ENCODE measurements around the gene PMPCA. TPM values are rescaled to one million over a fixed set of nuclear protein-coding genes. Genes with fewer than 3 reads are reported as not detected.

The PMPCA gene
- total and polyA plus RNA-seq, 2 of the 8 experiments (the other 6 are each of a cell fraction or from before 2014, with no cell fraction given) = 60.0 to 88.2 TPM

GRCh38 chr9:136400038-136400834, 10.2 kb upstream of the PMPCA start, which contains the start of gene SNAPC4 (continued):
- no peak for TF ChIP-seq CTBP2 (IDR thresholded peaks at IDR 0.05; ENCODE audit: borderline replicate concordance, insufficient read depth, insufficient read length, low read length)
- TF ChIP-seq TBP (IDR thresholded peaks at IDR 0.05; ENCODE audit: low read depth, low read length) = peak; percentile 91
- TF ChIP-seq POLR2AphosphoS5 (IDR thresholded peaks at IDR 0.05; ENCODE audit: low read depth, low read length) = peak; percentile 76
- TF ChIP-seq FOSL1 (IDR thresholded peaks at IDR 0.05; ENCODE audit: insufficient read depth, low read depth, low read length) = 0 out of 2 replicates have a peak, but pooled peaks have one; percentile 5
- TF ChIP-seq EGR1 (IDR thresholded peaks at IDR 0.05; ENCODE audit: borderline replicate concordance, low read depth, low read length) = peak; percentile 9; the same call in 1 of the 2 replicates
- TF ChIP-seq NRF1 (IDR thresholded peaks at IDR 0.05; ENCODE audit: low read depth, low read length) = no peak
- peak in 2 of 3 experiments; percentile 86 to 92; a peak in 3 of 4 replicates for TF ChIP-seq CTCF (IDR thresholded peaks at IDR 0.05; ENCODE audit: control extremely low read depth in 1 of 3, insufficient read depth in 1 of 3, low read depth in 1 of 3, low read length in 3 of 3)
- TF ChIP-seq ATF3 (IDR thresholded peaks at IDR 0.05; ENCODE audit: insufficient read depth, low read depth, low read length) = peak; percentile 52; the same call in 1 of the 2 replicates
- peak; percentile 96 for TF ChIP-seq TAF1 (IDR thresholded peaks at IDR 0.05; ENCODE audit: low read depth, low read length)
- TF ChIP-seq GTF2F1 (IDR thresholded peaks at IDR 0.05; ENCODE audit: borderline replicate concordance, low read depth, low read length) = 0 out of 2 replicates have a peak, but pooled peaks have one; percentile 17
- TF ChIP-seq SIN3A (conservative IDR thresholded peaks at IDR 0.05 in 1 of 2, IDR thresholded peaks at IDR 0.05 in 1 of 2; ENCODE audit: low read depth in 1 of 2, low read length in 2 of 2) = peak in 1 of 2 experiments; percentile 92; a peak in 2 of 4 replicates
- TF ChIP-seq POU5F1 (IDR thresholded peaks at IDR 0.05; ENCODE audit: low read depth, low read length) = no peak
- no peak for TF ChIP-seq JUN (IDR thresholded peaks at IDR 0.05; ENCODE audit: low read depth, low read length)
- TF ChIP-seq POLR2A (IDR thresholded peaks at IDR 0.05; ENCODE audit: control extremely low read depth in 1 of 2, low read depth in 2 of 2, low read length in 2 of 2) = peak in 1 of 2 experiments; percentile 86; a peak in 2 of 3 replicates
- no peak for TF ChIP-seq RBBP5 (IDR thresholded peaks at IDR 0.05; ENCODE audit: borderline replicate concordance, low read depth, low read length)
- peak; percentile 47; the same call in 1 of the 2 replicates for TF ChIP-seq YY1 (IDR thresholded peaks at IDR 0.05; ENCODE audit: low read depth, low read length)
- TF ChIP-seq RNF2 (IDR thresholded peaks at IDR 0.05; ENCODE audit: borderline replicate concordance, low read depth, low read length, missing control alignments, poor library complexity, severe bottlenecking) = no peak
- no peak for TF ChIP-seq SIX5 (IDR thresholded peaks at IDR 0.05; ENCODE audit: low read depth, low read length)
- TF ChIP-seq MAX (IDR thresholded peaks at IDR 0.05) = peak; percentile 46

All from H1 (cell line).